ENCODE data around the gene TLCD5. TPM values are rescaled to one million over a fixed set of nuclear protein-coding genes. Genes with fewer than 3 reads are reported as not detected.

The TLCD5 gene
- total RNA-seq, 1 experiment from 2014 or later = 6.2 TPM

- Histone ChIP-seq H4K20me1 (ENCODE audit: low read length) (no peaks in the 10 kb centered on the region), H3K36me3 (ENCODE audit: low read depth, low read length) (no peaks in the 10 kb centered on the region), H3K9me3 (ENCODE audit: low read length) (no peaks in the 10 kb centered on the region), H3F3A (ENCODE audit: low read length, unreplicated experiment) (no peaks in the 10 kb centered on the region), H3K4me1 (ENCODE audit: insufficient read depth, low read length) (peaks cover 28% of the 10 kb centered on the region), H3K79me2 (ENCODE audit: low read length) (no peaks in the 10 kb centered on the region), H3K4me3 (ENCODE audit: low read length) (no peak overlapping the region), H3K27me3 (ENCODE audit: low read length) (peaks cover 34% of the 10 kb centered on the region), H2AFZ (ENCODE audit: low read length) (no peak overlapping the region), H3K9ac (ENCODE audit: low read length) (no peak overlapping the region), H3K27ac (ENCODE audit: low read length) (no peak overlapping the region), H3K4me2 (ENCODE audit: low read length) (no peak overlapping the region), H3K9me2 (replicated peaks; ENCODE audit: low read length) (no peaks in the 10 kb centered on the region)
- no peak for TF ChIP-seq CTCF (conservative IDR thresholded peaks at IDR 0.05; ENCODE audit: low read depth, low read length)
- TF ChIP-seq EZH2phosphoT487 (IDR thresholded peaks at IDR 0.05; ENCODE audit: borderline replicate concordance, low read length) = no peak
- TF ChIP-seq EZH2 (IDR thresholded peaks at IDR 0.05; ENCODE audit: low read length, unreplicated experiment) = no peak
- no TSS peak for BruUV-seq (replicated peaks)
- ATAC-seq = no peak
- POLR2A ChIA-PET (ENCODE audit: unreplicated experiment) = no interaction called here
- DNase-seq = no peak
- CTCF ChIA-PET = interaction anchor here (3.4 kb wide), 1 partner anchor 63 kb away, joined by 50 read pairs; no protein-coding TSS in a partner anchor
- intact Hi-C loops (cut with micrococcal nuclease) = no loop called here
Measured at GRCh38 chr11:120298461-120298860, 26.6 kb upstream of the TLCD5 start.

GRCh38 chr11:120302001-120302805, 22.9 kb upstream of the TLCD5 start:
- no TSS peak for BruUV-seq (replicated peaks)
- H4K20me1 ChIP-seq (ENCODE audit: low read length) = no peaks in the 10 kb centered on the region
- ChIA-PET CTCF (interaction anchor here (0.9 to 1.6 kb wide), 6 partner anchors 16 to 71 kb away, joined by 3 to 5 read pairs (median 4); partner anchors contain the start of gene TLCD5), POLR2A (ENCODE audit: unreplicated experiment) (no interaction called here)
- no peak overlapping the region for H3K9ac ChIP-seq (ENCODE audit: low read length)
- no peaks in the 10 kb centered on the region for H3K27me3 ChIP-seq (ENCODE audit: low read length)
- H3K79me2 ChIP-seq (ENCODE audit: low read length) = no peaks in the 10 kb centered on the region
- no peaks in the 10 kb centered on the region for H3F3A ChIP-seq (ENCODE audit: low read length, unreplicated experiment)
- no peaks in the 10 kb centered on the region for H3K9me2 ChIP-seq (replicated peaks; ENCODE audit: low read length)
- peaks cover 64% of the 10 kb centered on the region for H3K4me1 ChIP-seq (ENCODE audit: insufficient read depth, low read length)
- TF ChIP-seq CTCF (conservative IDR thresholded peaks at IDR 0.05; ENCODE audit: low read depth, low read length) (no peak), EZH2 (IDR thresholded peaks at IDR 0.05; ENCODE audit: low read length, unreplicated experiment) (no peak), EZH2phosphoT487 (IDR thresholded peaks at IDR 0.05; ENCODE audit: borderline replicate concordance, low read length) (no peak)
- no peak overlapping the region for H3K4me3 ChIP-seq (ENCODE audit: low read length)
- ATAC-seq = peak; percentile 4; the same call in 1 of the 2 replicates
- no peaks in the 10 kb centered on the region for H3K9me3 ChIP-seq (ENCODE audit: low read length)
- intact Hi-C loops (cut with micrococcal nuclease) = no loop called here
- H2AFZ ChIP-seq (ENCODE audit: low read length) = peak overlapping the region; percentile 30
- DNase-seq = peak; percentile 78
- no peaks in the 10 kb centered on the region for H3K36me3 ChIP-seq (ENCODE audit: low read depth, low read length)
- H3K4me2 ChIP-seq (ENCODE audit: low read length) = peak overlapping the region; percentile 58
- H3K27ac ChIP-seq (ENCODE audit: low read length) = 0 out of 2 replicates have a peak overlapping the region, but pooled peaks have one; percentile 4
